K562 (cell line): ENCODE results near the gene FUT6. TPM values are rescaled to one million over a fixed set of nuclear protein-coding genes. Genes with fewer than 3 reads are reported as not detected.

ENCODE experiments used
- CREB3L1 ChIP-seq: fragments of 450-650 bp; IDR thresholded peaks from 2 replicates; pipeline ENCODE4 v1.6.1; 2014; ENCODE audit warnings: low read depth, mild to moderate bottlenecking, moderate library complexity, borderline replicate concordance
- E2F6 ChIP-seq, 2 experiments: IDR thresholded peaks; 2 replicates each; pipeline ENCODE4 v1.6.1; 2011; ENCODE audit warnings: borderline replicate concordance in 1 of 2, control low read depth in 1 of 2, low read depth in 1 of 2, low read length in 1 of 2, mild to moderate bottlenecking in 1 of 2, mixed read lengths in 1 of 2, moderate library complexity in 1 of 2; ENCODE audit not compliant: insufficient read depth in 1 of 2, insufficient read length in 1 of 2, poor library complexity in 1 of 2, severe bottlenecking in 1 of 2; ENCODE audit errors: extremely low read depth in 1 of 2
- ERF ChIP-seq: fragments of 450-650 bp; formaldehyde crosslinking; IDR thresholded peaks from 2 replicates; pipeline ENCODE4 v1.4.0; 2020; ENCODE audit warnings: mild to moderate bottlenecking, mixed read lengths
- FOXM1 ChIP-seq, 2 experiments: fragments of 450-650 bp in 1 of 2; sonication (generic) in 1 of 2; formaldehyde crosslinking in 1 of 2; IDR thresholded peaks; 2 replicates each; pipeline versions ENCODE4 v1.6.1 to v1.9.0; 2017 to 2022; ENCODE audit warnings: low read depth in 2 of 2, mild to moderate bottlenecking in 2 of 2, missing genetic modification reagents in 1 of 2, moderate library complexity in 1 of 2
- HDAC8 ChIP-seq: fragments of 450-650 bp; IDR thresholded peaks from 2 replicates; pipeline ENCODE4 v1.6.1; 2016; ENCODE audit warnings: mild to moderate bottlenecking, missing genetic modification characterization, moderate library complexity, missing compliant biosample characterization
- HDGF ChIP-seq: fragments of 450-650 bp; IDR thresholded peaks from 2 replicates; pipeline ENCODE4 v1.6.1; 2016
- HMG20A ChIP-seq: fragments of 450-650 bp; formaldehyde crosslinking; conservative IDR thresholded peaks from 2 replicates; pipeline ENCODE4 v1.4.0; 2020; ENCODE audit warnings: mild to moderate bottlenecking, mixed read lengths
- NFIC ChIP-seq: fragments of 450-650 bp; IDR thresholded peaks from 2 replicates; pipeline ENCODE4 v1.6.1; 2017; ENCODE audit warnings: mild to moderate bottlenecking, inconsistent platforms
- POU5F1 ChIP-seq: fragments of 150-350 bp; IDR thresholded peaks from 2 replicates; pipeline ENCODE4 v1.6.1; 2014; ENCODE audit warnings: borderline replicate concordance, low read length, low read depth, mild to moderate bottlenecking; ENCODE audit not compliant: partially characterized antibody
- RBM25 ChIP-seq: fragments of 200-400 bp; formaldehyde crosslinking; IDR thresholded peaks from 2 replicates; pipeline ENCODE4 v1.6.1; 2018; ENCODE audit warnings: low read length, low read depth, moderate library complexity; ENCODE audit not compliant: severe bottlenecking
- RNF2 ChIP-seq: sonication (generic); IDR thresholded peaks from 2 replicates; pipeline ENCODE4 v1.6.1; 2016
- SMARCA5 ChIP-seq: fragments of 450-650 bp; IDR thresholded peaks from 2 replicates; pipeline ENCODE4 v1.6.1; 2016
- TARDBP ChIP-seq: fragments of 450-650 bp; IDR thresholded peaks from 2 replicates; pipeline ENCODE4 v1.6.1; 2016
- TCF7L2 ChIP-seq: fragments of 150-350 bp; IDR thresholded peaks from 2 replicates; pipeline ENCODE4 v1.6.1; 2016; ENCODE audit warnings: low read depth, mild to moderate bottlenecking, low read length, moderate library complexity
- ZNF217 ChIP-seq: sonication (generic); formaldehyde crosslinking; IDR thresholded peaks from 2 replicates; pipeline ENCODE4 v1.8.0; 2022; ENCODE audit warnings: mild to moderate bottlenecking, missing genetic modification reagents
- ZNF57 ChIP-seq: fragments of 450-650 bp; formaldehyde crosslinking; IDR thresholded peaks from 2 replicates; pipeline ENCODE4 v1.4.0; 2020; ENCODE audit warnings: mild to moderate bottlenecking, moderate library complexity
- polyA plus RNA-seq, 8 experiments: library from polyadenylated mRNA; depleted of rRNA in 4 of 8; stranded (reverse) in 5 of 8; unstranded in 3 of 8; fragments of >200 nt; fragmentation: Nextera tagmentation in 2 of 8; fragmentation: Illumina TruSeq in 1 of 8; extraction: Ambion mirVana in 2 of 8; extraction: Trizol in 1 of 8; gene quantifications; 2 replicates each; pipeline versions ENCODE4 v1.2.1 to v1.2.3, GENCODE V29; 2011 to 2014; ENCODE audit warnings: inconsistent platforms in 1 of 8, missing spikeins in 1 of 8
- total RNA-seq, 7 experiments: library from RNA; depleted of rRNA in 6 of 7; stranded (reverse); fragments of >200 nt in 6 of 7; fragmentation: Illumina TruSeq in 2 of 7; extraction: Trizol in 2 of 7; gene quantifications; 2 replicates each; pipeline versions ENCODE4 v1.2.1 to v1.2.3, GENCODE V29; 2011 to 2021; ENCODE audit warnings: low replicate concordance in 1 of 7
- TF ChIP-seq, protein P1 (sequence below): sonication (generic); formaldehyde crosslinking; IDR thresholded peaks from 2 replicates; pipeline ENCODE4 v1.8.1; 2022; ENCODE audit warnings: missing genetic modification reagents
- TF ChIP-seq, protein P2 (sequence below), 2 experiments: fragments of 450-650 bp; IDR thresholded peaks; 2 replicates each; pipeline ENCODE4 v1.6.1; 2016
- TF ChIP-seq, protein P3 (sequence below): sonication (generic); formaldehyde crosslinking; IDR thresholded peaks from 2 replicates; pipeline ENCODE4 v1.4.0; 2020; ENCODE audit warnings: mild to moderate bottlenecking, missing genetic modification reagents

FUT6 gene
- total and polyA plus RNA-seq, 9 of the 15 experiments (the other 6 are each of a cell fraction or from before 2014, with no cell fraction given) = 0.04 TPM; not detected in 8

DNA sequence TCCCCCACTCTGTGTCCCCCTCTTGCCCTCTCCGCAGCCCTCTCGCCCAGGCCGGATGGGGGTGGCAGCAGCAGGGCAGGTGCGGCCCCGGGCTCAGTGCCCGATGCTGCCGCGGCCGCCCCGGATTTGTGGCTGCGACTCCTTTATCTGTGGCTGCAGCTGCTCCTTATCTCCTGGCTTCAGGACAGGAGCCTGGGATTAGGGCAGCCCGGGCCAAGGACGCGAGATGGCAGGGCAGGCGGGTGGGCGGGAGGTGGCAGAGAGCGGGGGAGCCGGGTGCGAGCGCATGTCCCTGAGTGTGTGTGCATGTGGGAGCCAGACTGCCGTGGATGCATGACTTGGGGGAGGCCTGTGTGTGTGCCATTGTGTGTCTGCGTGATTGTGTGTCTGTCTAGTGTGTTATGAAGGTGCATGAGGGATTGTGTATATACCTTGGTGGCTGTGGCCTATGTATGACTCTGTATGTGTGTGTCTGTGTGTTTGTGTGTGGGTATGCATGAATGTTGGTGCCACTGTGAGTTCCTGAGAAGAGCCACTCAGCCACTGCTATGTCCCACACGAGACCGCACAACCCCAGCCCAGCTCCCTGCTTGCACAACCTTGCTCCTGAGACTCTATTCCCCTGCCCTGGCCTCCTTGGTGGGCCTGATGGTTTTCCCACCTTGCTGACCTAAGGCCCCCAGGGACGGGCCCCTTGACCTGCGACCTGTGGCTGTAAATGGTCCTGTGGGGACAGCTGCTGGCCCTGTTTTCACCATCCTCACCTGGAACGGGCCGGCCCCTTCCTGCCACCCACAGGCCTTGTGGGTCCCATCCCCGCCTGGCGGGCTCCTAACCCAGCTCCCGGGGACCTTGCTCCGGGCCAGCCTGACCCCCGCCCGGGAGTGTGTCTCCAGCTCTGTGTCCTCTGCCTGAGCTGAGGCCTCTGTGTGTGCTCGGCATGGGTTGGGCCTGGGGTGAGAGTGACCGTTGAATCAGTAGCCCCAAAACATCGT, 40.0 kb downstream of the FUT6 start (continued):
- peak; percentile 94 to 98 for TF ChIP-seq E2F6 (IDR thresholded peaks at IDR 0.05; ENCODE audit: borderline replicate concordance in 1 of 2, extremely low read depth in 1 of 2, insufficient read depth in 1 of 2, insufficient read length in 1 of 2, low read depth in 1 of 2, low read length in 1 of 2, poor library complexity in 1 of 2, severe bottlenecking in 1 of 2)
- TF ChIP-seq FOXM1 (IDR thresholded peaks at IDR 0.05; ENCODE audit: low read depth) = peak; percentile 90
- TF ChIP-seq FOXM1 (CRISPR knock-in tag; IDR thresholded peaks at IDR 0.05; ENCODE audit: low read depth) = no peak
- TF ChIP-seq ZNF57 = 0 out of 2 replicates have a peak, but pooled peaks have one; percentile 61
- TF ChIP-seq, protein P1, sequence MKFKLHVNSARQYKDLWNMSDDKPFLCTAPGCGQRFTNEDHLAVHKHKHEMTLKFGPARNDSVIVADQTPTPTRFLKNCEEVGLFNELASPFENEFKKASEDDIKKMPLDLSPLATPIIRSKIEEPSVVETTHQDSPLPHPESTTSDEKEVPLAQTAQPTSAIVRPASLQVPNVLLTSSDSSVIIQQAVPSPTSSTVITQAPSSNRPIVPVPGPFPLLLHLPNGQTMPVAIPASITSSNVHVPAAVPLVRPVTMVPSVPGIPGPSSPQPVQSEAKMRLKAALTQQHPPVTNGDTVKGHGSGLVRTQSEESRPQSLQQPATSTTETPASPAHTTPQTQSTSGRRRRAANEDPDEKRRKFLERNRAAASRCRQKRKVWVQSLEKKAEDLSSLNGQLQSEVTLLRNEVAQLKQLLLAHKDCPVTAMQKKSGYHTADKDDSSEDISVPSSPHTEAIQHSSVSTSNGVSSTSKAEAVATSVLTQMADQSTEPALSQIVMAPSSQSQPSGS = no peak
- no peak for TF ChIP-seq RBM25
- peak; percentile 98 for TF ChIP-seq NFIC
- TF ChIP-seq HDAC8 = no peak
- peak; percentile 84; the same call in 1 of the 2 replicates for TF ChIP-seq SMARCA5
- TF ChIP-seq, protein P2, sequence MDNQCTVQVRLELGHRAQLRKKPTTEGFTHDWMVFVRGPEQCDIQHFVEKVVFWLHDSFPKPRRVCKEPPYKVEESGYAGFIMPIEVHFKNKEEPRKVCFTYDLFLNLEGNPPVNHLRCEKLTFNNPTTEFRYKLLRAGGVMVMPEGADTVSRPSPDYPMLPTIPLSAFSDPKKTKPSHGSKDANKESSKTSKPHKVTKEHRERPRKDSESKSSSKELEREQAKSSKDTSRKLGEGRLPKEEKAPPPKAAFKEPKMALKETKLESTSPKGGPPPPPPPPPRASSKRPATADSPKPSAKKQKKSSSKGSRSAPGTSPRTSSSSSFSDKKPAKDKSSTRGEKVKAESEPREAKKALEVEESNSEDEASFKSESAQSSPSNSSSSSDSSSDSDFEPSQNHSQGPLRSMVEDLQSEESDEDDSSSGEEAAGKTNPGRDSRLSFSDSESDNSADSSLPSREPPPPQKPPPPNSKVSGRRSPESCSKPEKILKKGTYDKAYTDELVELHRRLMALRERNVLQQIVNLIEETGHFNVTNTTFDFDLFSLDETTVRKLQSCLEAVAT (IDR thresholded peaks at IDR 0.05) = peak in 1 of 2 experiments; percentile 77; a peak in 1 of 4 replicates
- no peak for TF ChIP-seq POU5F1
- no peak; the same call in 1 of the 2 replicates for TF ChIP-seq CREB3L1
- TF ChIP-seq ERF = peak; percentile 30; the same call in 1 of the 2 replicates
- TF ChIP-seq TARDBP = peak; percentile 70; the same call in 1 of the 2 replicates
- peak; percentile 68; the same call in 1 of the 2 replicates for TF ChIP-seq HDGF
- peak; percentile 79; the same call in 1 of the 2 replicates for TF ChIP-seq HMG20A
- peak; percentile 92 for TF ChIP-seq RNF2
- TF ChIP-seq TCF7L2 = no peak
- TF ChIP-seq, protein P3, sequence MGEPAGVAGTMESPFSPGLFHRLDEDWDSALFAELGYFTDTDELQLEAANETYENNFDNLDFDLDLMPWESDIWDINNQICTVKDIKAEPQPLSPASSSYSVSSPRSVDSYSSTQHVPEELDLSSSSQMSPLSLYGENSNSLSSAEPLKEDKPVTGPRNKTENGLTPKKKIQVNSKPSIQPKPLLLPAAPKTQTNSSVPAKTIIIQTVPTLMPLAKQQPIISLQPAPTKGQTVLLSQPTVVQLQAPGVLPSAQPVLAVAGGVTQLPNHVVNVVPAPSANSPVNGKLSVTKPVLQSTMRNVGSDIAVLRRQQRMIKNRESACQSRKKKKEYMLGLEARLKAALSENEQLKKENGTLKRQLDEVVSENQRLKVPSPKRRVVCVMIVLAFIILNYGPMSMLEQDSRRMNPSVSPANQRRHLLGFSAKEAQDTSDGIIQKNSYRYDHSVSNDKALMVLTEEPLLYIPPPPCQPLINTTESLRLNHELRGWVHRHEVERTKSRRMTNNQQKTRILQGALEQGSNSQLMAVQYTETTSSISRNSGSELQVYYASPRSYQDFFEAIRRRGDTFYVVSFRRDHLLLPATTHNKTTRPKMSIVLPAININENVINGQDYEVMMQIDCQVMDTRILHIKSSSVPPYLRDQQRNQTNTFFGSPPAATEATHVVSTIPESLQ = no peak
- no peak for TF ChIP-seq ZNF217 (CRISPR knock-in tag)
